Chondrocyte (in vitro differentiated cells): ENCODE results near the gene CCDC54. TPM values are rescaled to one million over a fixed set of nuclear protein-coding genes. Genes with fewer than 3 reads are reported as not detected.

ENCODE experiments used
- DNase-seq: peaks from one replicate; pipeline ENCODE4 v3.0.0; 2021; ENCODE audit warnings: mixed read lengths, low spot score
- H3K27ac Mint-ChIP-seq: one replicate; pipeline ENCODE4 v1.8.0; 2021; ENCODE audit warnings: mild to moderate bottlenecking, moderate library complexity, mixed read lengths; ENCODE audit not compliant: unreplicated experiment
- H3K27me3 Mint-ChIP-seq: 2 replicates; pipeline ENCODE4 v1.8.0; 2021; ENCODE audit warnings: low read depth, mixed read lengths
- H3K36me3 Mint-ChIP-seq: 2 replicates; pipeline ENCODE4 v1.8.0; 2021; ENCODE audit warnings: low read depth, mixed read lengths
- H3K4me1 Mint-ChIP-seq: 2 replicates; pipeline ENCODE4 v1.8.0; 2021; ENCODE audit warnings: low read depth, mild to moderate bottlenecking, mixed read lengths
- H3K4me3 Mint-ChIP-seq: one replicate; pipeline ENCODE4 v1.8.0; 2021; ENCODE audit warnings: mild to moderate bottlenecking, moderate library complexity, mixed read lengths; ENCODE audit not compliant: unreplicated experiment
- H3K9me3 Mint-ChIP-seq: 2 replicates; pipeline ENCODE4 v1.8.0; 2021; ENCODE audit warnings: low read depth, mixed read lengths
- CTCF ChIP-seq: fragments of 200-600 bp; sonication (generic); IDR thresholded peaks from 2 replicates; pipeline ENCODE4 v1.5.0; 2021; ENCODE audit warnings: antibody characterized with exemption, mild to moderate bottlenecking, moderate library complexity
- total RNA-seq: library from RNA; stranded (reverse); gene quantifications from 3 replicates; pipeline ENCODE4 v1.2.1, GENCODE V29; 2021

The CCDC54 gene
- total RNA-seq, 1 donor from 2014 or later = not detected

- H3K4me3 Mint-ChIP-seq = no peak overlapping the region
- TF ChIP-seq CTCF = no peak
- DNase-seq = no peak
- H3K27me3 Mint-ChIP-seq = no peaks in the 10 kb centered on the region
- H3K36me3 Mint-ChIP-seq = no peaks in the 10 kb centered on the region
- no peaks in the 10 kb centered on the region for H3K9me3 Mint-ChIP-seq
- H3K27ac Mint-ChIP-seq = no peak overlapping the region
- peaks cover 4% of the 10 kb centered on the region for H3K4me1 Mint-ChIP-seq
Observed at GRCh38 chr3:107421881-107422280, 44.6 kb downstream of the CCDC54 start.

DNA sequence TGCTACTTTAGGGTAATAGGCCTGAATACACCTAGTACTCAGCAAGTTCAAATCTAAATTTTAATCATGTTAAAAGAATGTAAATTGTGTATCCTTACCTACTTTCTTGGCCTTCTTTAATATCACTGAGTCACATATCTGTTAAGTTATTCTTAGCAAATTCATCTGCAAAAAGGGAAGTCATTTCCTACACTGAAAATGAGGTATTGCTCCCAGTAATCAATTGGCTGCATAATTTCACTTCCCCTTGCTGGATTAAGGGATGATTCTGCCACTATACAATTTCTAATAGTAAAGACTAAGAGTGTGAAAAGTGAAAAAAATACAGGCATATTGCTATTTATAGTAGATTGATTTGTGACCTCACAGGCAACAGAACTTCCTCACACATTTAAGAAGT lies 47.8 kb downstream of the CCDC54 start:
- no peak for TF ChIP-seq CTCF
- Mint-ChIP-seq H3K4me3 (no peak overlapping the region), H3K27me3 (no peaks in the 10 kb centered on the region), H3K9me3 (no peaks in the 10 kb centered on the region), H3K36me3 (no peaks in the 10 kb centered on the region), H3K4me1 (peaks cover 8% of the 10 kb centered on the region), H3K27ac (no peak overlapping the region)
- DNase-seq = no peak

DNA sequence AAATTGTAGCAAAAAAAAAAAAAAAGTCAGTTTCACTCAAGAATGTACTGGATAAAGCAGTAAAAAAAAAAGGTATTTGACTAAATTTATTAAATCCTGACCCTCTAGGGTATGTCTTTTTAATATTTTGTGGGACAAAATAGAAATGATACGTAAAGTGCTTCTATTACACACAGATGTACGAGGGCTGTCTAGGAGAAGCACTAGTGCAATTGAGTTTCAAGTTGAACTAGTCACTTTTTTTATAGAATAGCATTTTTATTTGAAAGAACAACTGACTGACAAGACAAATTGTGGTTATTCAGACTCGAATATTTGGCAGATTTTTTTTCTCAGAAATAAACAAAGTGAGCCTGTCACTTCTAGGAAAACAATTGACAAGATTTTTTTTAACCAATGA lies 49.0 kb downstream of the CCDC54 start:
- Mint-ChIP-seq H3K27me3 (no peaks in the 10 kb centered on the region), H3K27ac (no peak overlapping the region), H3K4me1 (peaks cover 15% of the 10 kb centered on the region), H3K36me3 (no peaks in the 10 kb centered on the region), H3K9me3 (no peaks in the 10 kb centered on the region), H3K4me3 (no peak overlapping the region)
- no peak for DNase-seq
- TF ChIP-seq CTCF = no peak

Other genes starting within 250 kb of the CCDC54 start
- gene BBX, start 145.5 kb downstream of the CCDC54 start, total RNA-seq = 68.4 to 82.7 TPM (median 69.6 TPM) in 3 replicates